MM.1S (cell line): Measurements from ENCODE around the gene CASQ1.

ENCODE experiments used
- DNase-seq: peaks from one replicate; pipeline ENCODE4 v3.0.0-alpha.2; 2015
- H2AFZ ChIP-seq: fragments of 300-600 bp; sonication (generic); 2 replicates; pipeline ENCODE4 v1.6.0; 2016; ENCODE audit warnings: antibody characterized with exemption, low read length
- H3F3A ChIP-seq: fragments of 300-600 bp; sonication (generic); 2 replicates; pipeline ENCODE4 v1.6.1; 2016; ENCODE audit warnings: mild to moderate bottlenecking, antibody characterized with exemption, low read length, moderate library complexity, mixed read lengths; ENCODE audit not compliant: insufficient read depth
- H3K27ac ChIP-seq: fragments of 300-600 bp; sonication (generic); 2 replicates; pipeline ENCODE4 v1.5.1; 2016; ENCODE audit warnings: mild to moderate bottlenecking, low read length
- H3K27me3 ChIP-seq: fragments of 300-600 bp; sonication (generic); replicated peaks from 2 replicates; pipeline ENCODE4 v1.6.0; 2016; ENCODE audit warnings: low read length; ENCODE audit not compliant: insufficient read depth
- H3K36me3 ChIP-seq: fragments of 300-600 bp; sonication (generic); replicated peaks from 2 replicates; pipeline ENCODE4 v1.6.1; 2016; ENCODE audit warnings: mild to moderate bottlenecking, low read length, mixed read lengths; ENCODE audit not compliant: insufficient read depth
- H3K4me1 ChIP-seq: fragments of 300-600 bp; sonication (generic); 2 replicates; pipeline ENCODE4 v1.6.1; 2016; ENCODE audit warnings: low read length, mixed read lengths
- H3K4me2 ChIP-seq: fragments of 300-600 bp; sonication (generic); 2 replicates; pipeline ENCODE4 v1.6.0; 2016; ENCODE audit warnings: low read depth, low read length
- H3K4me3 ChIP-seq: fragments of 300-600 bp; sonication (generic); 2 replicates; pipeline ENCODE4 v1.5.1; 2016; ENCODE audit warnings: low read length, mixed read lengths
- H3K79me2 ChIP-seq: fragments of 300-600 bp; sonication (generic); 2 replicates; pipeline ENCODE4 v1.6.1; 2016; ENCODE audit warnings: mixed run types, low read length, mixed read lengths
- H3K9ac ChIP-seq: fragments of 300-600 bp; sonication (generic); 2 replicates; pipeline ENCODE4 v1.6.1; 2016; ENCODE audit warnings: low read length, mixed read lengths
- H3K9me2 ChIP-seq: fragments of 300-600 bp; sonication (generic); replicated peaks from 2 replicates; pipeline ENCODE4 v1.6.1; 2016; ENCODE audit warnings: mild to moderate bottlenecking, low read length, mixed read lengths; ENCODE audit not compliant: insufficient read depth
- H3K9me3 ChIP-seq: fragments of 300-600 bp; sonication (generic); replicated peaks from 2 replicates; pipeline ENCODE4 v1.6.1; 2016; ENCODE audit warnings: mild to moderate bottlenecking, low read length, mixed read lengths; ENCODE audit not compliant: insufficient read depth
- H4K20me1 ChIP-seq: fragments of 300-600 bp; sonication (generic); 2 replicates; pipeline ENCODE4 v1.6.1; 2016; ENCODE audit warnings: mild to moderate bottlenecking, low read length, moderate library complexity, mixed read lengths; ENCODE audit not compliant: insufficient read depth
- EZH2 ChIP-seq: fragments of 300-600 bp; sonication (generic); optimal IDR thresholded peaks from 2 replicates; pipeline ENCODE3; 2017; ENCODE audit warnings: low read depth, mild to moderate bottlenecking, antibody characterized with exemption, low read length, mixed read lengths
- EZH2phosphoT487 ChIP-seq: fragments of 300-600 bp; sonication (generic); IDR thresholded peaks from 2 replicates; pipeline ENCODE4 v1.6.1; 2018; ENCODE audit warnings: antibody characterized with exemption, low read length
- TF ChIP-seq, protein P1 (sequence below): fragments of 300-600 bp; sonication (generic); IDR thresholded peaks from 2 replicates; pipeline ENCODE4 v1.5.1; 2016; ENCODE audit warnings: antibody characterized with exemption, low read length, mixed read lengths

Gene CASQ1

DNA sequence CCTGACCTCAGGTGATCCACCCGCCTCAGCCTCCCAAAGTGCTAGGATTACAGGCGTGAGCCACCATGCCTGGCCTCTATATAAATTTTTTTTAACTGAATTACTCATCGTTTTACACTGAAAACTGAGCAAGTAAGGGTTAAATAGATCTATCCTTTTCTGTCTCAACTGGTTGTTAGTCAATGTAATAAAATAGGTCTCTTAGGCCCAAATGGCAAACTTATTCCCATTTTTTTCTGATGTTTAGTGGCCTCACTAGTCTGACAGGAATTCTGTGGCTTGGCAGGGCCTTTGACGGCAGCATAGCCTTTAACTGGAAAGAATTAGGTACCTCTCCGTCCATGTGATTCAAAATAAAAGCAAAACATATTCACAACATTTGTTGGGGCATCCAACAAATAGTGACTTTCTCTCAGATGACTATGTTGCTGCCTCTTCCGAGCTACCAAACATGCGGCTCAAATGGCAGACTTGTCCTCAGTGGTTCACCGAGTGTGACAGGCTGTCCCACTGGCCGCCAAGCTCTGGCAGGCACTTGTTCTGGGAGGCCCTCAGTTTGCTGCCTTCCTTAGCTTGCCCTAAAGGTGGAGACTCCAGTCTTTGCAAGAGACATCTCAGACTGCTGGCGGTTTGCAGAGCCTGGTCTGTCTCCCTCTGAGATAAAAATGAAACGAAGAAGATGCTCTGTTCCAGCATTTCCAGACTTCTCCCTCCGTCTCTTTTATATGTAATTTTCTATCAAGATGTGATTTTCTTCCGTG lies 21.6 kb upstream of the CASQ1 start:
- no peaks in the 10 kb centered on the region for H3K4me1 ChIP-seq
- TF ChIP-seq, protein P1, sequence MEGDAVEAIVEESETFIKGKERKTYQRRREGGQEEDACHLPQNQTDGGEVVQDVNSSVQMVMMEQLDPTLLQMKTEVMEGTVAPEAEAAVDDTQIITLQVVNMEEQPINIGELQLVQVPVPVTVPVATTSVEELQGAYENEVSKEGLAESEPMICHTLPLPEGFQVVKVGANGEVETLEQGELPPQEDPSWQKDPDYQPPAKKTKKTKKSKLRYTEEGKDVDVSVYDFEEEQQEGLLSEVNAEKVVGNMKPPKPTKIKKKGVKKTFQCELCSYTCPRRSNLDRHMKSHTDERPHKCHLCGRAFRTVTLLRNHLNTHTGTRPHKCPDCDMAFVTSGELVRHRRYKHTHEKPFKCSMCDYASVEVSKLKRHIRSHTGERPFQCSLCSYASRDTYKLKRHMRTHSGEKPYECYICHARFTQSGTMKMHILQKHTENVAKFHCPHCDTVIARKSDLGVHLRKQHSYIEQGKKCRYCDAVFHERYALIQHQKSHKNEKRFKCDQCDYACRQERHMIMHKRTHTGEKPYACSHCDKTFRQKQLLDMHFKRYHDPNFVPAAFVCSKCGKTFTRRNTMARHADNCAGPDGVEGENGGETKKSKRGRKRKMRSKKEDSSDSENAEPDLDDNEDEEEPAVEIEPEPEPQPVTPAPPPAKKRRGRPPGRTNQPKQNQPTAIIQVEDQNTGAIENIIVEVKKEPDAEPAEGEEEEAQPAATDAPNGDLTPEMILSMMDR = no peak
- TF ChIP-seq EZH2 = no peak
- no peak for TF ChIP-seq EZH2phosphoT487
- H3K27me3 ChIP-seq = peaks cover 8% of the 10 kb centered on the region; the same call in 1 of the 2 replicates
- H2AFZ ChIP-seq = no peak overlapping the region
- no peak for DNase-seq
- H3K9me3 ChIP-seq = no peaks in the 10 kb centered on the region
- H3K36me3 ChIP-seq = no peaks in the 10 kb centered on the region
- no peak overlapping the region for H3K4me3 ChIP-seq
- no peaks in the 10 kb centered on the region for H3K79me2 ChIP-seq
- no peak overlapping the region for H3K4me2 ChIP-seq
- no peak overlapping the region for H3K27ac ChIP-seq
- no peaks in the 10 kb centered on the region for H3K9me2 ChIP-seq
- H3K9ac ChIP-seq = no peak overlapping the region
- no peaks in the 10 kb centered on the region for H4K20me1 ChIP-seq
- no peaks in the 10 kb centered on the region for H3F3A ChIP-seq

DNA sequence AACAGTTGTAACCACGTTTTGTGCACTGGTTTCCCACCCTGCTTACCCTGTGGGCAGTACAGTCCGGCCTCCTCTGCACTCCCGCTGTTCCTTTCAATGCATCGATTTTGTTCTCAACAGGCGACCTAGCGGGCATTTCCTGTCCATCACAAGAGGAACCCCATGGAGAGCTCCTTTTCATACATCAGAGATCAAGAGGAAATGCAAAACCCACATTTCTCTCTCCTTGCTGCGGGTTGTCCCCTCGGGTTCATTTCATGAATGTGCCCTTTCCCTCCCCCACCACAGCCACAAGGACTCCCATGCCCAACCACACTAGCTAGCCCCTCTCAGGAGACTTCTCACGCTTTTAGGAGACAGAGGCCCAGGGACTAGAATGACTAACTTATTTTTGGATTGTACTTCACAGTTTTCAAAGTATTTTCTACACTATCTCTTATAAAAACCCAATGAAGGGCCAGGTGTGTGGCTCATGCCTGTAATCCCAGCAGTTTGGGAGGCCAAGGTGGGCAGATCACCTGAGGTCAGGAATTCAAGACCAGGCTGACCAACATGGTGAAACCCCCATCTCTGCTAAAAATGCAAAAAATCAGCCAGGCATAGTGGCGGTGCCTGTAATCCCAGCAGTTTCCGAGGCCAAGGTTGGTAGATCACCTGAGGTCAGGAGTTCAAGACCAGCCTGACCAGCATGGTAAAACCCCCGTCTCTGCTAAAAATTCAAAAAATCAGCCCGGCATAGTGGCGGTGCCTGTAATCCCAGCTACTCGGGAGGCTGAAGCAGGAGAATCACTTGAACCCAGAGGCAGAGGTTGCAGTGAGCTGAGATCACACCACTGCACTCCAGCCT lies 20.6 kb upstream of the CASQ1 start:
- H3K79me2 ChIP-seq = no peaks in the 10 kb centered on the region
- no peak overlapping the region for H3K9ac ChIP-seq
- no peaks in the 10 kb centered on the region for H4K20me1 ChIP-seq
- no peak overlapping the region for H3K4me2 ChIP-seq
- H3K36me3 ChIP-seq = no peaks in the 10 kb centered on the region
- H3K4me1 ChIP-seq = no peaks in the 10 kb centered on the region
- DNase-seq = no peak
- H3K27me3 ChIP-seq = peaks cover 8% of the 10 kb centered on the region; the same call in 1 of the 2 replicates
- H3K27ac ChIP-seq = no peak overlapping the region
- H3K4me3 ChIP-seq = no peak overlapping the region
- H3F3A ChIP-seq = no peaks in the 10 kb centered on the region
- TF ChIP-seq EZH2phosphoT487 (no peak), EZH2 (no peak)
- TF ChIP-seq, protein P1 = no peak
- H3K9me2 ChIP-seq = no peaks in the 10 kb centered on the region
- H2AFZ ChIP-seq = no peak overlapping the region
- H3K9me3 ChIP-seq = no peaks in the 10 kb centered on the region

DNA sequence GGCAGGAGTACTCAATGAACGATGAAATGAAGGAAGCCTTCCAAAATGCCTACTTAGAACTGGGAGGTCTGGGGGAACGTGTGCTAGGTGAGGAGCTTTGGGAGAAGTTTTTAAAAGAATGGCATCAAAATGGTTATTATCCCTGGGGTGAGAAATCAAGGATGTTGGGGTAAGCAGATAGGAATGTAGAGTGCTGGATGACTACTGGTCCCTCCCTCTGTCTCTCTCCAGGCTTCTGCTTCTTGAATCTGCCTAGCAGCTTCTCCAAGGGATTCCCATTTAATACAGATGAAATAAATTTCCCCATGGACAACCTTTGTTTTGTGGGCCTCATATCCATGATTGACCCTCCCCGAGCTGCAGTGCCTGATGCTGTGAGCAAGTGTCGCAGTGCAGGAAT lies 19.0 kb upstream of the CASQ1 start:
- no peak overlapping the region for H3K4me3 ChIP-seq
- no peaks in the 10 kb centered on the region for H3K4me1 ChIP-seq
- H3F3A ChIP-seq = no peaks in the 10 kb centered on the region
- DNase-seq = no peak
- H3K9me2 ChIP-seq = no peaks in the 10 kb centered on the region
- no peak overlapping the region for H2AFZ ChIP-seq
- H3K9me3 ChIP-seq = no peaks in the 10 kb centered on the region
- no peaks in the 10 kb centered on the region for H4K20me1 ChIP-seq
- no peak overlapping the region for H3K27ac ChIP-seq
- H3K36me3 ChIP-seq = no peaks in the 10 kb centered on the region
- peaks cover 8% of the 10 kb centered on the region; the same call in 1 of the 2 replicates for H3K27me3 ChIP-seq
- TF ChIP-seq EZH2 = no peak
- TF ChIP-seq, protein P1 = no peak
- TF ChIP-seq EZH2phosphoT487 = no peak
- no peak overlapping the region for H3K4me2 ChIP-seq
- no peaks in the 10 kb centered on the region for H3K79me2 ChIP-seq
- no peak overlapping the region for H3K9ac ChIP-seq
